Measurements from ENCODE around the gene RAPGEF6.

RAPGEF6 gene

GRCh38 chr5:131607903-131608540 lies 27.0 kb downstream of the RAPGEF6 start:
- H3K36me3 ChIP-seq (replicated peaks; ENCODE audit: low read depth, low read length) = no peaks in the 10 kb centered on the region
- H3K27ac ChIP-seq (ENCODE audit: low read length) = no peak overlapping the region

GRCh38 chr5:131607418-131607817 lies 27.6 kb downstream of the RAPGEF6 start:
- Histone ChIP-seq H3K36me3 (replicated peaks; ENCODE audit: low read depth, low read length) (no peaks in the 10 kb centered on the region), H3K4me3 (ENCODE audit: low read length) (no peak overlapping the region), H2AFZ (ENCODE audit: low read depth, low read length) (no peak overlapping the region), H4K20me1 (ENCODE audit: insufficient read depth, low read length) (peaks cover 67% of the 10 kb centered on the region), H3K4me2 (ENCODE audit: low read length) (no peak overlapping the region), H3K27ac (ENCODE audit: low read length) (no peak overlapping the region), H3K9ac (ENCODE audit: low read length) (no peak overlapping the region), H3K79me2 (ENCODE audit: low read length) (peaks cover 75% of the 10 kb centered on the region), H3K9me3 (ENCODE audit: insufficient read depth, low read length) (no peaks in the 10 kb centered on the region), H3K4me1 (ENCODE audit: low read length) (no peaks in the 10 kb centered on the region), H3K27me3 (ENCODE audit: low read depth, low read length) (no peaks in the 10 kb centered on the region)
- TF ChIP-seq EZH2phosphoT487 (IDR thresholded peaks at IDR 0.05; ENCODE audit: low read depth) (no peak), CTCF (IDR thresholded peaks at IDR 0.05; ENCODE audit: low read depth, low read length) (no peak)

More at GRCh38 chr5:131607903-131608540, 27.0 kb downstream of the RAPGEF6 start:
- TF ChIP-seq CTCF (IDR thresholded peaks at IDR 0.05; ENCODE audit: low read depth, low read length) = no peak
- TF ChIP-seq EZH2phosphoT487 (IDR thresholded peaks at IDR 0.05; ENCODE audit: low read depth) = no peak
- H4K20me1 ChIP-seq (ENCODE audit: insufficient read depth, low read length) = peaks cover 73% of the 10 kb centered on the region
- peaks cover 81% of the 10 kb centered on the region for H3K79me2 ChIP-seq (ENCODE audit: low read length)
- no peaks in the 10 kb centered on the region for H3K9me3 ChIP-seq (ENCODE audit: insufficient read depth, low read length)
- no peak overlapping the region for H3K4me2 ChIP-seq (ENCODE audit: low read length)
- H3K27me3 ChIP-seq (ENCODE audit: low read depth, low read length) = no peaks in the 10 kb centered on the region
- H2AFZ ChIP-seq (ENCODE audit: low read depth, low read length) = no peak overlapping the region
- H3K9ac ChIP-seq (ENCODE audit: low read length) = no peak overlapping the region
- H3K4me1 ChIP-seq (ENCODE audit: low read length) = no peaks in the 10 kb centered on the region
- no peak overlapping the region for H3K4me3 ChIP-seq (ENCODE audit: low read length)

- no peak for TF ChIP-seq EZH2phosphoT487 (IDR thresholded peaks at IDR 0.05; ENCODE audit: low read depth)
- no peak for TF ChIP-seq CTCF (IDR thresholded peaks at IDR 0.05; ENCODE audit: low read depth, low read length)
- Histone ChIP-seq H3K27ac (ENCODE audit: low read length) (no peak overlapping the region), H3K4me1 (ENCODE audit: low read length) (no peaks in the 10 kb centered on the region), H3K9ac (ENCODE audit: low read length) (no peak overlapping the region), H3K9me3 (ENCODE audit: insufficient read depth, low read length) (no peaks in the 10 kb centered on the region), H3K4me2 (ENCODE audit: low read length) (no peak overlapping the region), H3K79me2 (ENCODE audit: low read length) (peaks cover 53% of the 10 kb centered on the region), H3K4me3 (ENCODE audit: low read length) (no peak overlapping the region), H4K20me1 (ENCODE audit: insufficient read depth, low read length) (peaks cover 50% of the 10 kb centered on the region), H2AFZ (ENCODE audit: low read depth, low read length) (no peak overlapping the region), H3K27me3 (ENCODE audit: low read depth, low read length) (no peaks in the 10 kb centered on the region), H3K36me3 (replicated peaks; ENCODE audit: low read depth, low read length) (peaks cover 5% of the 10 kb centered on the region)
These were observed 29.9 kb downstream of the RAPGEF6 start for GRCh38 chr5:131605086-131605485.

- Histone ChIP-seq H3K36me3 (replicated peaks; ENCODE audit: low read depth, low read length) (no peaks in the 10 kb centered on the region), H3K27me3 (ENCODE audit: low read depth, low read length) (no peaks in the 10 kb centered on the region), H3K4me1 (ENCODE audit: low read length) (no peaks in the 10 kb centered on the region), H3K9me3 (ENCODE audit: insufficient read depth, low read length) (no peaks in the 10 kb centered on the region), H2AFZ (ENCODE audit: low read depth, low read length) (no peak overlapping the region), H3K4me2 (ENCODE audit: low read length) (no peak overlapping the region), H4K20me1 (ENCODE audit: insufficient read depth, low read length) (peaks cover 11% of the 10 kb centered on the region), H3K27ac (ENCODE audit: low read length) (no peak overlapping the region), H3K79me2 (ENCODE audit: low read length) (peaks cover 22% of the 10 kb centered on the region), H3K9ac (ENCODE audit: low read length) (no peak overlapping the region), H3K4me3 (ENCODE audit: low read length) (no peak overlapping the region)
- TF ChIP-seq EZH2phosphoT487 (IDR thresholded peaks at IDR 0.05; ENCODE audit: low read depth) (no peak), CTCF (IDR thresholded peaks at IDR 0.05; ENCODE audit: low read depth, low read length) (no peak)
These were observed 39.7 kb downstream of the RAPGEF6 start for GRCh38 chr5:131595088-131596033.
